ENCODE measurements around the gene UCP2.

- TF ChIP-seq, protein P1, sequence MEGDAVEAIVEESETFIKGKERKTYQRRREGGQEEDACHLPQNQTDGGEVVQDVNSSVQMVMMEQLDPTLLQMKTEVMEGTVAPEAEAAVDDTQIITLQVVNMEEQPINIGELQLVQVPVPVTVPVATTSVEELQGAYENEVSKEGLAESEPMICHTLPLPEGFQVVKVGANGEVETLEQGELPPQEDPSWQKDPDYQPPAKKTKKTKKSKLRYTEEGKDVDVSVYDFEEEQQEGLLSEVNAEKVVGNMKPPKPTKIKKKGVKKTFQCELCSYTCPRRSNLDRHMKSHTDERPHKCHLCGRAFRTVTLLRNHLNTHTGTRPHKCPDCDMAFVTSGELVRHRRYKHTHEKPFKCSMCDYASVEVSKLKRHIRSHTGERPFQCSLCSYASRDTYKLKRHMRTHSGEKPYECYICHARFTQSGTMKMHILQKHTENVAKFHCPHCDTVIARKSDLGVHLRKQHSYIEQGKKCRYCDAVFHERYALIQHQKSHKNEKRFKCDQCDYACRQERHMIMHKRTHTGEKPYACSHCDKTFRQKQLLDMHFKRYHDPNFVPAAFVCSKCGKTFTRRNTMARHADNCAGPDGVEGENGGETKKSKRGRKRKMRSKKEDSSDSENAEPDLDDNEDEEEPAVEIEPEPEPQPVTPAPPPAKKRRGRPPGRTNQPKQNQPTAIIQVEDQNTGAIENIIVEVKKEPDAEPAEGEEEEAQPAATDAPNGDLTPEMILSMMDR (IDR thresholded peaks at IDR 0.05) = no peak
- no peak for TF ChIP-seq POLR2A (IDR thresholded peaks at IDR 0.05)
- no peak for TF ChIP-seq EP300 (IDR thresholded peaks at IDR 0.05)
These were observed 17.1 kb upstream of the UCP2 start for GRCh38 chr11:73999581-74000306.
